Dedifferentiated amniotic fluid mesenchymal stem cell (primary cell): ENCODE results near the gene EMILIN2.

Experiments
- DNase-seq: peaks from one replicate; pipeline ENCODE4 v3.0.0-alpha.2; 2016; ENCODE audit errors: extremely low spot score

The EMILIN2 gene

GRCh38 chr18:2878656-2879330, 32.0 kb downstream of the EMILIN2 start:
- DNase-seq = no peak

GRCh38 chr18:2879889-2880288, 33.1 kb downstream of the EMILIN2 start:
- no peak for DNase-seq

- no peak for DNase-seq
These were observed 33.7 kb downstream of the EMILIN2 start for GRCh38 chr18:2880473-2880872.

DNA sequence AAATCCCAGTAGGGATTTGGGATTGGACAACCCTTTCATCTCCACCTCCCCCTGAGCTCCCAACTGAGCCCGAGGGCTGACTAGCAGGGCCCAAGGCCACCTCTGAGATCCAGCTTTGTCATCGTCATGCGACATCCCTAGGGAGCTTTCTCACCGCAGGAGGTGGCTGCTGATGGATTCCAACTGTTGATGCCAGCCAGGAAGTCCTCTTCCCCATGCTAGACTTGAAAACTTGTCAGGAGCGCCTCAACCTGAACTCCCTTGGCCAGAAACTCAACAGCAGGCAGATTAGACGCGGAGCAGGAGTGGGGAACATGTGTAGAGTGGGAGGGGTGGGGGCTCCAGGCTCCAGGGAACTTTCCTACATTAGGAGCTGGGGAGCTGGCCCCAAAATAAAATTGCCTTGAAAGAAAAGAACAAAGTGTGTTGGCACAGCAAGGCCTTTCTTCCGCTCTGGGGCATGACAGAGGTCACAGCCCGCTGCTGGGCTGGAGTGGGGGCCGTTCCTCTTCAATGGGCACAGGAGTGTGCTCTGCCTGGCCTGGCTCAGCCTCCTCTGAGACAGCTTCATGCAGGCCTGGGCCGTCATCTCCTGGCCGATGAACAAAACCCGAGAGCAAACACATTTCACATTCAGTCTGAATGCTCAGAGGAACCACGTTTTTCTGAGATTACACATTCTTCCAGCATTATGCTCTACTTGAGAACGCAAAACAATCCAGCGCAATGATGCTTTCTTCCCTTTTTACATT, 34.5 kb downstream of the EMILIN2 start:
- DNase-seq = peak; percentile 85

DNA sequence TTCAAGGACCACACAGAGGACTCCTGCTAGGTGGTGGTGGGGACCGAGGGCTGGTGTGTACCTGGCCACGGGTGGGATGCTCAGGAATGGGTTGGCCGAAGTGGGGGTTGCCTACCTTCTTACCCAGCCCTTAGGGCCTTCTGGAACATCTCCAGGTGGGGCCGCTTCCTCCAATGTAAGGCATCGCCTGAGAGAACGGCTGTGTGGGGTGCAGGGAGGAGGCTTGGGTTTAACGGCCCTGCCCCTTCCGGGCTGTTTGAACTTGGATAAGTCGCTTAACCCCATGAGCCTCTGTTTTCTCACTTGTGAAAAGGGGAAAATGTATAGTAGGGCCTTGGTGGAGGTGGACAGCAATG, 35.0 kb downstream of the EMILIN2 start:
- DNase-seq = no peak

DNA sequence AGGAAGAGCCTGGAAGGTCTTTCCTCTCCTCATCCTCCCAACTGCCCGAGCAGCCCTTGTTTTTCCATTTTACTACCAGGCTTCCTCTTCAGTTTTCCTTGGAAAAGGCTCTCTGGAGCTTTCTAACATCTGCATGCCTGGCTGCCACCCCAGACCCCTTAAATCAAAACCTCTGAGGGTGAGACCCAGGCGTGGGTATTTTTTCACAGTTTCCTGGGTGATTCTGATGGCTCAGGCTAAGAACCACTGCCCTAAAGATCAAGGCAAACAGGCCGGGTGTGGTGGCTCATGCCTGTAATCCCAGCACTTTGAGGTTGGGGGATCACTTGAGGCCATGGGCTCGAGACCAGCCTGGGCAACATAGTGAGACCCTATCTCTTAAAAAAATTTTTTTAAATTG, 35.4 kb downstream of the EMILIN2 start:
- no peak for DNase-seq

DNA sequence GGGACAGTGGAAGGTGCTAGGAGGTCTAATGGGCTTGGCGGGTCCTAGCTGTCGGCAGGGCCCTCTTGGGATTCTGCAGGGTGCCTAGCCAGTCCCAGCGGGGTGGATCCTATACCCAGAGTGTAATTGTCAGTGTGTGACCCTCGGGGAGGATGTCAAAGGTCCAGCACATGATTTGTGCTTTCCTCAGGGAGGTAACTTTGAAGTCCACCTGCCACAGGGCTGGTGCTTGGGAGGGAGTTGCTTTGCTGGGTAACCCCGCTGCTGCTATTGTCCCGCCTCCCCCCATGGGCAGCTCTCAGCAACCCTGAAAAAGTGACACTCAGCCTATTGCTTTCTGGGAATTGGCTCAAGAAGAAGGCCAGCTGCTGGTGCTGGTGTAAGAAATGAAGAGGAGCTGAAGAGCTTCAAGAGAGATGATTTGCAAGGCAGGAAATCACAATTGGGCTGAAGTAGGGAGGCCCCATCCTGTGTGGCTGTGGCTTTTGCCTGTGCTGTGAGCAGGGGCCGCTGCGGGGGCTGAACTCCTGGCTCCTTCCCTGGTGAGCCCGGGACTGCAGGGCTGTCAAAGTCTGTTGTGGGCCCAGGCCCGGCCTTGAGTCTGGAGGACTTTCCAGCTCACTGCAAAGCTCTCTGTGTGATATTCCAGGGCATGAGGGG, 36.4 kb downstream of the EMILIN2 start:
- DNase-seq = no peak

DNA sequence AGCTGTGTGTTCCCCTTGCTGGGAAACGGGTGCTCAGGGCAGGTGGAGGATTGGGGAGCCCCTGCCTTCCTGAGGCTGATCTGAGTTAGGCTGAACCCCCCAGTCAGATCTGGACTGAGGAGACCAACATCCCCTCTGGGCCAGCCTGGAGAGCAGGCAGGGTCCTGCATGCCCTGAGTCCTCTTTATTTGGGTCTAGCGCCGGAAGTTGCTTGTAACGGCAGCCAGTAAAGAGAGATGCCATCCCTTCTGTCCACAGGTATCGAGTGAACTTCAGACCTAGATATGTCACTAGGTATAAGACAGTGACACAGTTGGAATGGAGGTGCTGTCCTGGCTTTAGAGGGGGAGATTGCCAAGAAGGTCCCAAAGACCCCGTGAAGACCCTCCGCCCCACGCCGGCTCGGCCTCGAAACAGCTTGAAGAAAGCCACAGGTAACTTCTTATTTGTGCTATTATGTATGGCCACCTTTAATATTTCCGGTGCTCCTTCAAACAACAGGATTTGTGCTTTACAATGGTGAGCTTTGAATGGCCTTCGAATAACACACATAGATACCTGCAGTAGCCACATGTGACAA, 38.0 kb downstream of the EMILIN2 start:
- no peak for DNase-seq

GRCh38 chr18:2887470-2887869, 40.7 kb downstream of the EMILIN2 start:
- DNase-seq = no peak

DNA sequence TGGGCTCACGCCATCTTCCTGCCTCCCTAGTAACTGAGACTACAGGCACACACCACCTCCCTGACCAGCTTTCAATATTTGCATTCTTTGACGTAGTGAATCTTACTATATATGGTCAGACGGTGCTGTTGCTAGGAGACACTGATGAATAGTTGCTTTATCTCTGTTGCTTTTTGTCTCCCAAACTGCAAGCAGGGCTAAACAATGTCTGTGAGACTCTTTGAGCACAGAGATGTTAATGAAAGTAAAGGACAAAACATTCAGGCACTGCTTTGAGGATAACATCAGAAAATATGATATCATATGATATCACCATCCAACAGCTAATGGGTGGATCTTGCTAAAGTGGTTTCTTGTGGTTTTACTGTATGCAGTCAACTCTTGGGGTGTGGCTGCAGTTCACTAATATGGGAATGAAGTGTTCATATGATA, 43.0 kb downstream of the EMILIN2 start:
- no peak for DNase-seq

DNA sequence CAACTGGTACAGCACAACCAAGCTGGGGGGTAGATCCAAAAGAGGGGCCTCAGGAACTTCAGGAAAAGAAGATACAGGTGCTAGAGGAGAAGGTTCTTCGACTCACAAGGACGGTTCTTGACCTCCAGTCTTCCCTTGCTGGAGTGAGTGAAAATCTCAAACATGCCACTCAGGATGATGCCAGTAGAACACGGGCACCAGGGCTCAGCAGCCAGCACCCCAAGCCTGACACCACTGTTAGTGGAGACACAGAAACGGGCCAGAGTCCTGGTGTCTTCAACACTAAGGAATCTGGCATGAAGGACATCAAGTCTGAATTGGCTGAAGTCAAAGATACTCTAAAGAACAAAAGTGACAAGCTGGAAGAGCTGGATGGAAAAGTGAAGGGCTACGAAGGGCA, 43.8 kb downstream of the EMILIN2 start:
- no peak for DNase-seq

GRCh38 chr18:2891526-2892431, 45.0 kb downstream of the EMILIN2 start:
- DNase-seq = no peak

DNA sequence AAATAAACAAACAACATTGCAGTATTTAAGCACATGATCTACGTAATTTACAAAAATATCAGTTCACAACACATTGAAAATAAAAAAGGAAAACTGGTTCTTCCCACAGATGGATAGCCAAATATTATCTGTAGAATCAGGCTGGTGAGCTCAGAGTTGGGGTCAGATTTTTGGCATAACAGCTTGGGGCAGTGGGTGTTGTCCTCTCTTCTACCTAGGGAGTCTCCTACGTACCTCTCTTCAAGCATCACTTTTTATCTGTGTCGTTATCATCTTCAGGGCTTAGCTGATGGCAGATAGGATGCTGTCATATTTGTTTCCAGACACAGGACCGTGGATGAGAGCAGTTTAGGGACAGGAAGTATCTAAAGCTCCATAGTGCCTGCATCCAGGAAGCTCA, 46.2 kb downstream of the EMILIN2 start:
- DNase-seq = no peak

- no peak for DNase-seq
These were observed 46.9 kb downstream of the EMILIN2 start for GRCh38 chr18:2893676-2894075.

GRCh38 chr18:2894131-2894840, 47.5 kb downstream of the EMILIN2 start:
- no peak for DNase-seq

- no peak for DNase-seq
These were observed 48.1 kb downstream of the EMILIN2 start for GRCh38 chr18:2894841-2895370.

GRCh38 chr18:2895391-2895790, 48.6 kb downstream of the EMILIN2 start:
- no peak for DNase-seq

DNA sequence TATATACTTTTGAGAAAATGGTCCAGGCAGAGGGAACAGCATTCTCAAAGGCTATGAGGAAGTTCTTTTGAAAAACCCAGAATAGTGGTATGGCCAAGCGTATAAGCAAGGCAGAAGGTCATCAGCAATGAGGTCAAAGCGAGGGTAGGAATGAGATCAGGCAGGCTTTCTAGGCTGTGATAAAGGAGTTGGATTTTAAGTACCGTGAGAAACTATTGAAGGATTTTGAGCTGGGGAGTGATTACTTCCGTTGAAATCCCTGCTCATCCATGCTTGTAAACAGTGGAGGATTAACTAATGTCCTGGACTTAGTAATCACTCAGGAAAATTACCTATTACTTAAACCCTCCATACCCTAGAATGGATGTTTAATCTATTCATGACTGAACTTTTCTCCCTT, 50.2 kb downstream of the EMILIN2 start:
- DNase-seq = no peak

DNA sequence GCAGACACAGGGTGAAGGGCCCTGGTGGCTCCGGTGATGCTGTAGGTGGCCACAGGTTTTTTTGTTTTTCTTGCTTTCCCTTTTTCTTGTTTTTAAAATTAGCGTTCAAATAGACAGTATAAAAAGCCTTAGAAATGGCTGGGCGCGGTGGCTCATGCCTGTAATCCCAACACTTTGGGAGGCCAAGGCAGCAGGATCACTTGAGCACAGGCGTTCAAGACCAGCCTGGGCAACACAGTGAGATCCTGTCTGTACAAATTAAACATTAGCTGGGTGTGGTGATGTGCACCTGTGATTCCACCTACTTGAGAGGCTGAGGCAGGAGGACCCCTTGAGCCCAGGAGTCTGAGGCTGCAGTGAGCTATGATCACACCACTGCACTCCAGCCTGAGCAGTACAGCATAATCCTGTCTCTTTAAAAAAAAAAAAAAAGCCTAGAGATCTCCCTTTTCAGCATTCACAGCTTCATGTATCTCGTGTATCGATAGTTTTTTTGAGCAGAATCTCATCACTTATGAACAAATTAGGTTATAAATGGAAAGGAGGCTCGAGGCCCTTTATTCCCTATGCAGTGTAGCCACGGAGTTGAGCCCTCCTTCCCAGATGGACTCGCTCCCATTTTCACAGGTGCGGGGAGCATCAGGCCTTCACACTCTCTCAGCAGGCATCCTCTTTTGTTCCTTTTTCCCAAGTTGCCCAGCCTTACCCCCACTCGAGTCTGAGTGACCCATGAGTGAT, 50.8 kb downstream of the EMILIN2 start:
- DNase-seq = no peak

GRCh38 chr18:2898186-2898640, 51.4 kb downstream of the EMILIN2 start:
- no peak for DNase-seq
